GM12878 (cell line): ENCODE results near the gene EFNB2. TPM values are rescaled to one million over a fixed set of nuclear protein-coding genes. Genes with fewer than 3 reads are reported as not detected.

Experiments used
- ATAC-seq: fragments of 200-7000 bp; cut with Tn5 transposase; 3 replicates; pipeline ENCODE4 v1.9.1; 2020; ENCODE audit warnings: mild to moderate bottlenecking, moderate library complexity
- BruUV-seq: library from RNA; stranded (reverse); fragments of 400-500 nt; replicated peaks from 2 replicates; lab custom pipeline; 2021; lab: Mats Ljungman, UMichigan
- CTCF ChIA-PET: fragments of 300-600 bp; sonication (Branson Sonifier 250); formaldehyde crosslinking; extraction: SDS; loops from one replicate; lab custom pipeline; 2021; ENCODE audit warnings: inconsistent platforms; lab: Yijun Ruan, JAX
- POLR2A ChIA-PET: fragments of 350-600 bp; formaldehyde crosslinking; extraction: SDS; loops from one replicate; lab custom pipeline; 2021; ENCODE audit warnings: inconsistent platforms; lab: Charles Lee
- RAD21 ChIA-PET: fragments of 300-600 bp; sonication (Branson Sonifier 250); formaldehyde crosslinking; loops from one replicate; lab custom pipeline; 2023; ENCODE audit warnings: antibody characterized with exemption; ENCODE audit not compliant: unreplicated experiment; lab: Charles Lee
- SMC1A ChIA-PET: fragments of 300-600 bp; sonication (Branson Sonifier 250); formaldehyde crosslinking; loops from one replicate; lab custom pipeline; 2023; ENCODE audit not compliant: unreplicated experiment, uncharacterized antibody; lab: Charles Lee
- DNase-seq: peaks from one replicate; pipeline ENCODE4 v3.0.0-alpha.2; 2011; ENCODE audit warnings: low read depth, low spot score
- FAIRE-seq: peaks from 3 replicates; lab custom pipeline; 2011; peaks lifted over from hg19 to GRCh38; lab: Jason Lieb, UNC
- H2AFZ ChIP-seq: 2 replicates; pipeline ENCODE4 v1.6.0; 2011; ENCODE audit warnings: low read depth, low read length, control low read depth; ENCODE audit not compliant: control insufficient read depth
- H3K27ac ChIP-seq: 2 replicates; pipeline ENCODE4 v1.5.1; 2011; ENCODE audit warnings: control low read depth; ENCODE audit not compliant: control insufficient read depth, insufficient read depth
- H3K27me3 ChIP-seq, 2 experiments: replicated peaks in 1 of 2; 2 replicates each; pipeline versions ENCODE4 v1.6.0 to v1.6.1; 2011; ENCODE audit warnings: low read length in 1 of 2; ENCODE audit not compliant: control insufficient read depth in 2 of 2, insufficient read depth in 2 of 2
- H3K36me3 ChIP-seq, 2 experiments: 2 replicates each; pipeline ENCODE4 v1.5.1; 2011; ENCODE audit warnings: low read length in 1 of 2; ENCODE audit not compliant: control insufficient read depth in 2 of 2, insufficient read depth in 2 of 2
- H3K4me1 ChIP-seq: 2 replicates; pipeline ENCODE4 v1.6.1; 2011; ENCODE audit warnings: mild to moderate bottlenecking, low read length, moderate library complexity, mixed read lengths; ENCODE audit not compliant: control insufficient read depth, insufficient read depth
- H3K4me2 ChIP-seq: 2 replicates; pipeline ENCODE4 v1.6.0; 2011; ENCODE audit warnings: control low read depth; ENCODE audit not compliant: control insufficient read depth, insufficient read depth
- H3K4me3 ChIP-seq: fragments of 200-600 bp; sonication (generic); 2 replicates; pipeline ENCODE4 v1.5.1; 2016
- H3K79me2 ChIP-seq: 2 replicates; pipeline ENCODE4 v1.6.0; 2011; ENCODE audit warnings: low read length; ENCODE audit not compliant: control insufficient read depth, insufficient read depth
- H3K9ac ChIP-seq: 2 replicates; pipeline ENCODE4 v1.8.0; 2011; ENCODE audit warnings: low read length, control low read depth, mixed read lengths; ENCODE audit not compliant: control insufficient read depth, insufficient read depth
- H3K9me3 ChIP-seq: replicated peaks from 3 replicates; pipeline ENCODE4 v1.5.1; 2011; ENCODE audit warnings: mild to moderate bottlenecking, low read length; ENCODE audit not compliant: control insufficient read depth, insufficient read depth
- H4K20me1 ChIP-seq: 2 replicates; pipeline ENCODE4 v1.6.0; 2011; ENCODE audit not compliant: control insufficient read depth, insufficient read depth
- BCL3 ChIP-seq: IDR thresholded peaks from 2 replicates; pipeline ENCODE4 v1.6.1; 2011; ENCODE audit warnings: borderline replicate concordance, low read depth, mild to moderate bottlenecking, moderate library complexity, low read length; ENCODE audit not compliant: insufficient read depth, poor library complexity, severe bottlenecking
- CHD2 ChIP-seq: IDR thresholded peaks from 2 replicates; pipeline ENCODE4 v1.6.1; 2011; ENCODE audit warnings: low read depth, low read length, improper control_type of control experiment, borderline replicate concordance
- ETV6 ChIP-seq, 2 experiments: fragments of 450-650 bp in 1 of 2; IDR thresholded peaks in 1 of 2; conservative IDR thresholded peaks in 1 of 2; 2 replicates each; pipeline ENCODE4 v1.6.1; 2014; ENCODE audit warnings: antibody characterized with exemption in 1 of 2, borderline replicate concordance in 1 of 2, low read depth in 1 of 2, mild to moderate bottlenecking in 1 of 2, moderate library complexity in 1 of 2
- FOS ChIP-seq: IDR thresholded peaks from 3 replicates; pipeline ENCODE4 v1.6.1; 2011; ENCODE audit warnings: borderline replicate concordance; ENCODE audit not compliant: insufficient read length; ENCODE audit errors: extremely low read depth
- HDGF ChIP-seq: fragments of 450-650 bp; IDR thresholded peaks from 2 replicates; pipeline ENCODE4 v1.6.1; 2016; ENCODE audit warnings: antibody characterized with exemption
- IRF4 ChIP-seq: IDR thresholded peaks from 2 replicates; pipeline ENCODE4 v1.6.1; 2011; ENCODE audit warnings: low read depth, low read length
- MTA3 ChIP-seq: IDR thresholded peaks from 2 replicates; pipeline ENCODE4 v1.6.1; 2012; ENCODE audit warnings: low read length, inconsistent platforms, borderline replicate concordance
- MXI1 ChIP-seq: fragments of 150-350 bp; IDR thresholded peaks from 2 replicates; pipeline ENCODE4 v1.6.1; 2011; ENCODE audit warnings: low read depth, mild to moderate bottlenecking, inconsistent platforms, low read length, improper control_type of control experiment
- MYB ChIP-seq: fragments of 150-350 bp; IDR thresholded peaks from 2 replicates; pipeline ENCODE4 v1.6.1; 2014; ENCODE audit warnings: mild to moderate bottlenecking, low read depth, low read length, borderline replicate concordance
- NFIC ChIP-seq: IDR thresholded peaks from 2 replicates; pipeline ENCODE4 v1.6.1; 2012; ENCODE audit warnings: low read depth, mild to moderate bottlenecking, inconsistent platforms, low read length, moderate library complexity
- RCOR1 ChIP-seq: conservative IDR thresholded peaks from 2 replicates; pipeline ENCODE4 v1.6.1; 2012; ENCODE audit warnings: low read depth, low read length, improper control_type of control experiment
- SIX5 ChIP-seq: IDR thresholded peaks from 2 replicates; pipeline ENCODE4 v1.6.1; 2011; ENCODE audit warnings: mild to moderate bottlenecking, low read depth, low read length, moderate library complexity; ENCODE audit not compliant: severe bottlenecking
- SKIL ChIP-seq: fragments of 450-650 bp; IDR thresholded peaks from 2 replicates; pipeline ENCODE4 v1.6.1; 2017; ENCODE audit warnings: mild to moderate bottlenecking, low read depth, inconsistent platforms; ENCODE audit not compliant: poor library complexity, severe bottlenecking
- SMARCA5 ChIP-seq: fragments of 450-650 bp; IDR thresholded peaks from 2 replicates; pipeline ENCODE4 v1.6.1; 2017; ENCODE audit warnings: mild to moderate bottlenecking
- SPI1 ChIP-seq: IDR thresholded peaks from 2 replicates; pipeline ENCODE4 v1.6.1; 2011; ENCODE audit warnings: low read depth, mild to moderate bottlenecking, low read length, moderate library complexity, borderline replicate concordance; ENCODE audit not compliant: insufficient read depth
- WGBS: methylation state at CpG from one replicate; pipeline ENCODE4 v1.1.6; 2016; ENCODE audit warnings: low lambda C conversion rate; ENCODE audit not compliant: insufficient replicate concordance, insufficient coverage; ENCODE audit errors: missing lambda C conversion rate; 5-methylcytosine and 5-hydroxymethylcytosine counted together
- in situ Hi-C: fragments of 300-500 bp; cut with MboI; formaldehyde crosslinking; loops from 9 replicates; pipeline ENCODE4 v1.14.3; 2018; ENCODE audit warnings: mixed read lengths
- intact Hi-C: fragments of 100-400 bp; cut with micrococcal nuclease; formaldehyde crosslinking; loops from one replicate; pipeline ENCODE4 v1.14.2; 2022; ENCODE audit not compliant: unreplicated experiment
- polyA plus RNA-seq, 11 experiments: library from polyadenylated mRNA; depleted of rRNA in 4 of 11; unstranded in 6 of 11; stranded (reverse) in 5 of 11; fragments of >200 nt; fragmentation: Nextera tagmentation in 4 of 11; fragmentation: Illumina TruSeq in 1 of 11; extraction: Ambion mirVana in 4 of 11; extraction: Trizol in 1 of 11; gene quantifications; 1 replicate in 1 of 11; 2 replicates in 10 of 11; pipeline versions ENCODE4 v1.2.1 to v1.2.3, GENCODE V29; 2011 to 2016; ENCODE audit warnings: inconsistent platforms in 2 of 11, missing spikeins in 2 of 11, low read depth in 1 of 11
- total RNA-seq, 4 experiments: library from RNA; depleted of rRNA in 3 of 4; stranded (reverse); fragments of >200 nt in 3 of 4; fragmentation: Illumina TruSeq in 1 of 4; extraction: Trizol in 1 of 4; gene quantifications; 2 replicates each; pipeline versions ENCODE4 v1.2.1 to v1.2.3, GENCODE V29; 2013 to 2021

The EFNB2 gene
- total and polyA plus RNA-seq, 10 of the 15 experiments (the other 5 are each of a cell fraction or from before 2014, with no cell fraction given) = 0.12 to 1.5 (median 0.31) TPM; not detected in 1

GRCh38 chr13:106521095-106521799 is 14.2 kb downstream of the EFNB2 start:
- Histone ChIP-seq H2AFZ (no peak overlapping the region), H3K9me3 (no peaks in the 10 kb centered on the region), H3K9ac (no peak overlapping the region), H4K20me1 (no peaks in the 10 kb centered on the region), H3K27ac (no peak overlapping the region), H3K27me3 (peaks cover 0 to 2% of the 10 kb centered on the region in 2 experiments; a peak in 1 of 4 replicates), H3K4me3 (no peak overlapping the region), H3K4me2 (no peak overlapping the region), H3K4me1 (no peaks in the 10 kb centered on the region), H3K79me2 (no peaks in the 10 kb centered on the region), H3K36me3 (no peaks in the 10 kb centered on the region)
- no TSS peak for BruUV-seq
- ATAC-seq (no peak), FAIRE-seq (no peak), DNase-seq (no peak)
- ChIA-PET SMC1A (interaction anchor here (0.6 to 1.4 kb wide), 5 partner anchors 10 to 22 kb away, joined by 3 to 7 read pairs (median 3); partner anchors contain the start of gene EFNB2), RAD21 (no interaction called here), POLR2A (interaction anchor here (1.0 kb wide), 1 partner anchor 9 kb away, joined by 4 read pairs; no protein-coding TSS in a partner anchor), CTCF (no interaction called here)
- no peak for TF ChIP-seq MYB
- TF ChIP-seq RCOR1 = no peak
- no peak for TF ChIP-seq SIX5
- no peak for TF ChIP-seq MXI1
- TF ChIP-seq CHD2 = no peak
- no peak for TF ChIP-seq ETV6 (conservative IDR thresholded peaks at IDR 0.05 in 1 of 2, IDR thresholded peaks at IDR 0.05 in 1 of 2; ENCODE audit: borderline replicate concordance in 1 of 2, low read depth in 1 of 2)
- TF ChIP-seq BCL3 = no peak
- no peak for TF ChIP-seq SMARCA5
- no peak for TF ChIP-seq SPI1
- no peak for TF ChIP-seq FOS
- no peak for TF ChIP-seq SKIL
- no peak for TF ChIP-seq NFIC
- TF ChIP-seq IRF4 = no peak
- no peak for TF ChIP-seq MTA3
- no peak for TF ChIP-seq HDGF
- 64% methylated on average over 5 of the region's 5 CpGs for WGBS
- in situ Hi-C loops (no loop called here), intact Hi-C loops (no loop called here)
